SH-SY5Y (cell line): ENCODE results near the gene ADK.

ENCODE experiments used
- GATA2 ChIP-seq: IDR thresholded peaks from 2 replicates; pipeline ENCODE4 v1.6.1; 2011; ENCODE audit warnings: mild to moderate bottlenecking, low read depth, low read length
- GATA3 ChIP-seq: IDR thresholded peaks from 2 replicates; pipeline ENCODE4 v1.6.1; 2011; ENCODE audit warnings: low read depth, mild to moderate bottlenecking, low read length, moderate library complexity

GRCh38 chr10:74381291-74381853, 230.4 kb downstream of the ADK start:
- TF ChIP-seq GATA2 (no peak), GATA3 (no peak)
